ENCODE results near the gene CPLANE2. TPM values are rescaled to one million over a fixed set of nuclear protein-coding genes. Genes with fewer than 3 reads are reported as not detected.
A peak's percentile ranks its signal among the peaks of the same experiment; 100 is the strongest.

The CPLANE2 gene
- total RNA-seq, 1 experiment from 2014 or later = 4.2 TPM

- no peak overlapping the region for H3K4me3 Mint-ChIP-seq (ENCODE audit: low read depth, unreplicated experiment)
- H3K36me3 Mint-ChIP-seq (ENCODE audit: insufficient read depth, unreplicated experiment) = peaks cover 24% of the 10 kb centered on the region
- peaks cover 15% of the 10 kb centered on the region for H3K4me1 Mint-ChIP-seq (ENCODE audit: low read depth, unreplicated experiment)
- peak; percentile 33 for DNase-seq
- CTCF ChIA-PET = no interaction called here
- intact Hi-C loops (cut with micrococcal nuclease; ENCODE audit: unreplicated experiment) = loop anchor here (5.0 kb wide), 1 partner anchor 38 kb away; no protein-coding TSS in a partner anchor
- BruUV-seq (replicated peaks) = TSS peak; percentile 20
- no peaks in the 10 kb centered on the region for H3K27me3 Mint-ChIP-seq (ENCODE audit: unreplicated experiment)
- H3K27ac Mint-ChIP-seq (ENCODE audit: unreplicated experiment) = no peak overlapping the region
- TF ChIP-seq CTCF (IDR thresholded peaks at IDR 0.05; ENCODE audit: unreplicated experiment) = no peak
- no peaks in the 10 kb centered on the region for H3K9me3 Mint-ChIP-seq (ENCODE audit: low read depth, unreplicated experiment)
Measured at GRCh38 chr1:16204634-16205333, 32.2 kb downstream of the CPLANE2 start.

GRCh38 chr1:16204216-16204615 is 32.8 kb downstream of the CPLANE2 start:
- Mint-ChIP-seq H3K27ac (ENCODE audit: unreplicated experiment) (no peak overlapping the region), H3K9me3 (ENCODE audit: low read depth, unreplicated experiment) (no peaks in the 10 kb centered on the region), H3K4me1 (ENCODE audit: low read depth, unreplicated experiment) (peaks cover 10% of the 10 kb centered on the region), H3K27me3 (ENCODE audit: unreplicated experiment) (no peaks in the 10 kb centered on the region), H3K36me3 (ENCODE audit: insufficient read depth, unreplicated experiment) (peaks cover 24% of the 10 kb centered on the region), H3K4me3 (ENCODE audit: low read depth, unreplicated experiment) (no peak overlapping the region)
- no peak for TF ChIP-seq CTCF (IDR thresholded peaks at IDR 0.05; ENCODE audit: unreplicated experiment)
- BruUV-seq (replicated peaks) = no TSS peak
- intact Hi-C loops (cut with micrococcal nuclease; ENCODE audit: unreplicated experiment) = no loop called here
- CTCF ChIA-PET = no interaction called here
- DNase-seq = no peak

- peaks cover 6% of the 10 kb centered on the region for H3K4me1 Mint-ChIP-seq (ENCODE audit: low read depth, unreplicated experiment)
- DNase-seq = no peak
- no peaks in the 10 kb centered on the region for H3K27me3 Mint-ChIP-seq (ENCODE audit: unreplicated experiment)
- no peak overlapping the region for H3K4me3 Mint-ChIP-seq (ENCODE audit: low read depth, unreplicated experiment)
- intact Hi-C loops (cut with micrococcal nuclease; ENCODE audit: unreplicated experiment) = no loop called here
- CTCF ChIA-PET = no interaction called here
- no peaks in the 10 kb centered on the region for H3K9me3 Mint-ChIP-seq (ENCODE audit: low read depth, unreplicated experiment)
- H3K27ac Mint-ChIP-seq (ENCODE audit: unreplicated experiment) = no peak overlapping the region
- H3K36me3 Mint-ChIP-seq (ENCODE audit: insufficient read depth, unreplicated experiment) = peaks cover 24% of the 10 kb centered on the region
- TF ChIP-seq CTCF (IDR thresholded peaks at IDR 0.05; ENCODE audit: unreplicated experiment) = no peak
- BruUV-seq (replicated peaks) = no TSS peak
Measured at GRCh38 chr1:16203550-16203949, 33.4 kb downstream of the CPLANE2 start.

- DNase-seq = no peak
- H3K4me1 Mint-ChIP-seq (ENCODE audit: low read depth, unreplicated experiment) = no peaks in the 10 kb centered on the region
- H3K27ac Mint-ChIP-seq (ENCODE audit: unreplicated experiment) = no peak overlapping the region
- TF ChIP-seq CTCF (IDR thresholded peaks at IDR 0.05; ENCODE audit: unreplicated experiment) = no peak
- peaks cover 24% of the 10 kb centered on the region for H3K36me3 Mint-ChIP-seq (ENCODE audit: insufficient read depth, unreplicated experiment)
- H3K27me3 Mint-ChIP-seq (ENCODE audit: unreplicated experiment) = no peaks in the 10 kb centered on the region
- CTCF ChIA-PET = no interaction called here
- H3K4me3 Mint-ChIP-seq (ENCODE audit: low read depth, unreplicated experiment) = no peak overlapping the region
- intact Hi-C loops (cut with micrococcal nuclease; ENCODE audit: unreplicated experiment) = no loop called here
- BruUV-seq (replicated peaks) = no TSS peak
- H3K9me3 Mint-ChIP-seq (ENCODE audit: low read depth, unreplicated experiment) = no peaks in the 10 kb centered on the region
Measured at GRCh38 chr1:16202281-16203210, 34.4 kb downstream of the CPLANE2 start.

Data from Calu3 (cell line).